ENCODE measurements around the gene ANKRD11.
"Not testable (repeated sequence)": the region's sequence is repeated elsewhere in the genome, so short reads cannot be mapped to it uniquely, and the experiment has no call there.

ANKRD11 gene

GRCh38 chr16:89389504-89390223 lies 100.7 kb downstream of the ANKRD11 start:
- H3K4me3 ChIP-seq (ENCODE audit: low read length in 2 of 2); H2BK15ac ChIP-seq (ENCODE audit: low read length); H4K8ac ChIP-seq (ENCODE audit: low read depth, low read length); H3K9ac ChIP-seq (ENCODE audit: low read depth, low read length, poor library complexity); H3K4me2 ChIP-seq (ENCODE audit: insufficient read depth, low read length, poor library complexity, severe bottlenecking); H3K27ac ChIP-seq (replicated peaks; ENCODE audit: low read length); H2BK5ac ChIP-seq (ENCODE audit: low read length); H2BK120ac ChIP-seq (ENCODE audit: low read depth, low read length); H3K4ac ChIP-seq (ENCODE audit: low read length); H2AFZ ChIP-seq (ENCODE audit: low read length); H3K27me3 ChIP-seq (ENCODE audit: control insufficient read depth in 3 of 3, insufficient read depth in 3 of 3, low read depth in 1 of 3, low read length in 3 of 3); H4K91ac ChIP-seq (ENCODE audit: low read depth, low read length, poor library complexity); H2BK12ac ChIP-seq (ENCODE audit: low read length); H3K4me1 ChIP-seq (ENCODE audit: control insufficient read depth in 2 of 2, insufficient read depth in 1 of 2, low read depth in 1 of 2, low read length in 2 of 2); H3K23ac ChIP-seq (ENCODE audit: low read depth, low read length, poor library complexity); H3K14ac ChIP-seq (ENCODE audit: low read length); DNase-seq (ENCODE audit: low spot score); H2AK5ac ChIP-seq (ENCODE audit: low read depth, low read length); H3K18ac ChIP-seq (ENCODE audit: low read length): not testable (repeated sequence)
- peaks cover 4 to 15% of the 10 kb centered on the region in 2 donors for H3K9me3 ChIP-seq (replicated peaks in 1 of 2; ENCODE audit: control insufficient read depth in 2 of 2, insufficient read depth in 1 of 2, low read depth in 1 of 2, low read length in 2 of 2)
- H3K36me3 ChIP-seq (replicated peaks in 1 of 2; ENCODE audit: control insufficient read depth in 2 of 2, insufficient read depth in 2 of 2, low read length in 2 of 2) = peaks cover 4 to 54% of the 10 kb centered on the region in 2 donors
- no CpG with 5 or more reads among the region's 44 CpGs for WGBS, 2 donors (ENCODE audit: extremely low coverage in 2 of 2, insufficient read length in 2 of 2, insufficient replicate concordance in 1 of 2)
- H3K79me1 ChIP-seq (ENCODE audit: low read depth, low read length) = peaks cover 23% of the 10 kb centered on the region

DNA sequence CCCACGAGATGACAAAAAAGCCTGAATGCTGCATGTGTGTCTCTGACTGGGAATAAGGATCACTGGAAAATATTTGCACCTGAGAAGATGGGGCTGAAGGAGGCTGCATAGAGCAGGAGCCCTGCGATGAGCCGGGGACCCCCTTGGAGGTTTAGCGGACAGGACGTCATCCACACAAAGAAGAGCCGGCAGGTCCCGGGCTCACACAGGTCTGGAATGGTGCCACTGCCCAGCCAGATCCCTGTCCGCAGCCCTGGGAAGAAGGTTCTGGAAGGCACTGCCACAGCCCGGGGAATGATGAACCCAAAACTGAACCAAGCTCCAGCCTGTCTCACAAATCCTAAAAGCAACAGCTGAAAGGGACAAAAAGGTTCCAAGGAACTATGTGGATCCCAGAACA lies 101.8 kb downstream of the ANKRD11 start:
- Histone ChIP-seq H3K27ac (replicated peaks; ENCODE audit: low read length) (no peak overlapping the region), H2AK5ac (ENCODE audit: low read depth, low read length) (no peak overlapping the region), H4K8ac (ENCODE audit: low read depth, low read length) (no peak overlapping the region), H3K9me3 (replicated peaks in 1 of 2; ENCODE audit: control insufficient read depth in 2 of 2, insufficient read depth in 1 of 2, low read depth in 1 of 2, low read length in 2 of 2) (peaks cover 4 to 15% of the 10 kb centered on the region in 2 donors), H3K27me3 (ENCODE audit: control insufficient read depth in 3 of 3, insufficient read depth in 3 of 3, low read depth in 1 of 3, low read length in 3 of 3) (no peaks in the 10 kb centered on the region), H2AFZ (ENCODE audit: low read length) (no peak overlapping the region), H2BK5ac (ENCODE audit: low read length) (no peak overlapping the region), H2BK12ac (ENCODE audit: low read length) (no peak overlapping the region), H3K4me2 (ENCODE audit: insufficient read depth, low read length, poor library complexity, severe bottlenecking) (no peak overlapping the region), H3K14ac (ENCODE audit: low read length) (no peak overlapping the region), H3K79me1 (ENCODE audit: low read depth, low read length) (peaks cover 26% of the 10 kb centered on the region), H3K36me3 (replicated peaks in 1 of 2; ENCODE audit: control insufficient read depth in 2 of 2, insufficient read depth in 2 of 2, low read length in 2 of 2) (peaks cover 4 to 46% of the 10 kb centered on the region in 2 donors), H3K18ac (ENCODE audit: low read length) (no peak overlapping the region), H2BK120ac (ENCODE audit: low read depth, low read length) (no peak overlapping the region), H3K4me3 (ENCODE audit: low read length in 2 of 2) (no peak overlapping the region), H3K4ac (ENCODE audit: low read length) (no peak overlapping the region), H4K91ac (ENCODE audit: low read depth, low read length, poor library complexity) (no peak overlapping the region), H3K9ac (ENCODE audit: low read depth, low read length, poor library complexity) (no peak overlapping the region), H2BK15ac (ENCODE audit: low read length) (no peak overlapping the region), H3K4me1 (ENCODE audit: control insufficient read depth in 2 of 2, insufficient read depth in 1 of 2, low read depth in 1 of 2, low read length in 2 of 2) (peaks cover 2 to 8% of the 10 kb centered on the region in 2 donors), H3K23ac (ENCODE audit: low read depth, low read length, poor library complexity) (no peak overlapping the region)
- DNase-seq (ENCODE audit: low spot score) = no peak
- no CpG with 5 or more reads among the region's 9 CpGs for WGBS, 2 donors (ENCODE audit: extremely low coverage in 2 of 2, insufficient read length in 2 of 2, insufficient replicate concordance in 1 of 2)

DNA sequence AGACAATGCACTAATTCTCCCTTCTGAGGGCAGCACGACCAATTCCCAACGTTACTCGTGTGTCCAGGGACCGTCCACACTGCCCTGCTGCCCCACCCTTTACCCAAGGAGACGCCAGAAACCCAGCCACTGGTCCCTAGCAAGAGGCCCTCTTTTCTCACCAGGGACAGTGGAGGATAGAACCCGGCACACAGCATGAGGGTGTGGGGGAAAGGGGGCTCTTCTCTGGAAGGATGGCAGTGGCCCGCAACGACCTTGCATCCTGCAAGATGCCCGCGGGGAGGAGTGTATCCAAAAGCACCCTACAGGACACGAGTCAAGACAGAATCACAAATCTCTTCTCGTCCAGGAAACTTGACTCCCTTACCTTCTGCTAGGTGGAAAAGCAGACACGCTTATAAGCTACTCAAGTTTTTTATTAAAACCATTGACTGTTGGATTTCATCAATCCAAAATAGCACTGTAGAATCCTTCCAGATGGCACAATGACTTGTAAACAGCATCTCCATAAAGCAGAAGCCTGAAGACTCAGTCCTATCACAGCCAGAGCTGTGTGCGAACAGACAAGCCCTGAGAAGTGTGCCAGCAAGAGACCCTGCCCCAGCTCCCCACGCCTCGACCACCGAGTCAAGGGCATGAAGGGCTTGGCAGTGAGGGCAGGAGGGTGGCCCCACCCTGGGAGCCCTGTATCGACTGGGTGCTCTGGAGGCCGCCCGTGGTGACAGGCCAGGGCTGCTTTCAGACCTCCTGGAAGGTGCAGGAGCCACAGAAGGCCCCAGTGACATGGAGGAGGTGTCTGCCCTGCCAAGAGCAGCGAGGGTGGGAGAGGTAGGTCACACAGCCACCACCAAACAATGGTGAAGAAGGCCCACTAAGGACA lies 103.8 kb downstream of the ANKRD11 start:
- H3K4ac ChIP-seq (ENCODE audit: low read length) = no peak overlapping the region
- no CpG with 5 or more reads among the region's 21 CpGs for WGBS, 2 donors (ENCODE audit: extremely low coverage in 2 of 2, insufficient read length in 2 of 2, insufficient replicate concordance in 1 of 2)
- H3K4me1 ChIP-seq (ENCODE audit: control insufficient read depth in 2 of 2, insufficient read depth in 1 of 2, low read depth in 1 of 2, low read length in 2 of 2) = peaks cover 14% of the 10 kb centered on the region in 2 donors
- no peak overlapping the region for H2BK15ac ChIP-seq (ENCODE audit: low read length)
- peak overlapping the region; percentile 58 for H3K18ac ChIP-seq (ENCODE audit: low read length)
- no peaks in the 10 kb centered on the region for H3K27me3 ChIP-seq (ENCODE audit: control insufficient read depth in 3 of 3, insufficient read depth in 3 of 3, low read depth in 1 of 3, low read length in 3 of 3)
- no peak overlapping the region for H2BK120ac ChIP-seq (ENCODE audit: low read depth, low read length)
- peaks cover 4 to 32% of the 10 kb centered on the region in 2 donors for H3K36me3 ChIP-seq (replicated peaks in 1 of 2; ENCODE audit: control insufficient read depth in 2 of 2, insufficient read depth in 2 of 2, low read length in 2 of 2)
- no peak overlapping the region for H4K8ac ChIP-seq (ENCODE audit: low read depth, low read length)
- H3K9ac ChIP-seq (ENCODE audit: low read depth, low read length, poor library complexity) = no peak overlapping the region
- H3K4me3 ChIP-seq (ENCODE audit: low read length in 2 of 2) = no peak overlapping the region
- no peak overlapping the region for H2BK5ac ChIP-seq (ENCODE audit: low read length)
- no peak overlapping the region for H4K91ac ChIP-seq (ENCODE audit: low read depth, low read length, poor library complexity)
- H2AFZ ChIP-seq (ENCODE audit: low read length) = no peak overlapping the region
- no peak overlapping the region for H3K27ac ChIP-seq (replicated peaks; ENCODE audit: low read length)
- no peak overlapping the region for H2BK12ac ChIP-seq (ENCODE audit: low read length)
- no peak overlapping the region for H3K4me2 ChIP-seq (ENCODE audit: insufficient read depth, low read length, poor library complexity, severe bottlenecking)
- H3K9me3 ChIP-seq (replicated peaks in 1 of 2; ENCODE audit: control insufficient read depth in 2 of 2, insufficient read depth in 1 of 2, low read depth in 1 of 2, low read length in 2 of 2) = peaks cover 4 to 10% of the 10 kb centered on the region in 2 donors
- H3K79me1 ChIP-seq (ENCODE audit: low read depth, low read length) = peaks cover 34% of the 10 kb centered on the region
- peak overlapping the region; percentile 65 for H3K23ac ChIP-seq (ENCODE audit: low read depth, low read length, poor library complexity)
- DNase-seq (ENCODE audit: low spot score) = no peak
- H3K14ac ChIP-seq (ENCODE audit: low read length) = no peak overlapping the region
- H2AK5ac ChIP-seq (ENCODE audit: low read depth, low read length) = no peak overlapping the region

- H3K9me3 ChIP-seq (replicated peaks in 1 of 2; ENCODE audit: control insufficient read depth in 2 of 2, insufficient read depth in 1 of 2, low read depth in 1 of 2, low read length in 2 of 2) = peaks cover 2 to 6% of the 10 kb centered on the region in 2 donors
- H2BK120ac ChIP-seq (ENCODE audit: low read depth, low read length) = no peak overlapping the region
- H2AK5ac ChIP-seq (ENCODE audit: low read depth, low read length) = no peak overlapping the region
- no peak overlapping the region for H3K4me3 ChIP-seq (ENCODE audit: low read length in 2 of 2)
- peaks cover 15 to 16% of the 10 kb centered on the region in 2 donors for H3K4me1 ChIP-seq (ENCODE audit: control insufficient read depth in 2 of 2, insufficient read depth in 1 of 2, low read depth in 1 of 2, low read length in 2 of 2)
- no peak overlapping the region for H3K23ac ChIP-seq (ENCODE audit: low read depth, low read length, poor library complexity)
- H3K18ac ChIP-seq (ENCODE audit: low read length) = no peak overlapping the region
- H3K4ac ChIP-seq (ENCODE audit: low read length) = no peak overlapping the region
- no peak overlapping the region for H3K9ac ChIP-seq (ENCODE audit: low read depth, low read length, poor library complexity)
- no peak overlapping the region for H2AFZ ChIP-seq (ENCODE audit: low read length)
- peaks cover 35% of the 10 kb centered on the region for H3K79me1 ChIP-seq (ENCODE audit: low read depth, low read length)
- no peak overlapping the region for H3K14ac ChIP-seq (ENCODE audit: low read length)
- H4K91ac ChIP-seq (ENCODE audit: low read depth, low read length, poor library complexity) = no peak overlapping the region
- H3K27ac ChIP-seq (replicated peaks; ENCODE audit: low read length) = no peak overlapping the region
- WGBS, 2 donors (ENCODE audit: extremely low coverage in 2 of 2, insufficient read length in 2 of 2, insufficient replicate concordance in 1 of 2) = no CpG with 5 or more reads among the region's 21 CpGs
- H2BK15ac ChIP-seq (ENCODE audit: low read length) = no peak overlapping the region
- H2BK5ac ChIP-seq (ENCODE audit: low read length) = no peak overlapping the region
- no peak overlapping the region for H3K4me2 ChIP-seq (ENCODE audit: insufficient read depth, low read length, poor library complexity, severe bottlenecking)
- H3K27me3 ChIP-seq (ENCODE audit: control insufficient read depth in 3 of 3, insufficient read depth in 3 of 3, low read depth in 1 of 3, low read length in 3 of 3) = no peaks in the 10 kb centered on the region
- H3K36me3 ChIP-seq (replicated peaks in 1 of 2; ENCODE audit: control insufficient read depth in 2 of 2, insufficient read depth in 2 of 2, low read length in 2 of 2) = peaks cover 2 to 27% of the 10 kb centered on the region in 2 donors
- no peak overlapping the region for H4K8ac ChIP-seq (ENCODE audit: low read depth, low read length)
- H2BK12ac ChIP-seq (ENCODE audit: low read length) = no peak overlapping the region
- DNase-seq (ENCODE audit: low spot score) = no peak
Observed at GRCh38 chr16:89385712-89386111, 104.6 kb downstream of the ANKRD11 start.
